Thymus (tissue), 11 donors: ENCODE results near the gene LARGE1. TPM values are rescaled to one million over a fixed set of nuclear protein-coding genes. Genes with fewer than 3 reads are reported as not detected.

ENCODE experiments used
- DNase-seq, 9 donors: peaks; one replicate each; pipeline ENCODE4 v3.0.0-alpha.2; 2013; ENCODE audit warnings: low spot score in 9 of 9, low read depth in 6 of 9, missing footprints in 1 of 9
- H3K27ac ChIP-seq, 2 donors: one replicate each; pipeline ENCODE4 v1.5.1; 2013; ENCODE audit warnings: control low read depth in 1 of 2, low read depth in 1 of 2, low read length in 1 of 2, mild to moderate bottlenecking in 1 of 2, moderate library complexity in 1 of 2
- H3K27me3 ChIP-seq, 2 donors: one replicate each; pipeline ENCODE4 v1.5.1; 2013; ENCODE audit warnings: low read length in 1 of 2; ENCODE audit not compliant: control insufficient read depth in 2 of 2, insufficient read depth in 1 of 2
- H3K36me3 ChIP-seq, 2 donors: one replicate each; pipeline ENCODE4 v1.5.1; 2013; ENCODE audit warnings: low read length in 1 of 2, mild to moderate bottlenecking in 1 of 2, moderate library complexity in 1 of 2; ENCODE audit not compliant: control insufficient read depth in 2 of 2, insufficient read depth in 2 of 2
- H3K4me1 ChIP-seq, 2 donors: one replicate each; pipeline ENCODE4 v1.5.1; 2013; ENCODE audit warnings: low read length in 2 of 2; ENCODE audit not compliant: control insufficient read depth in 2 of 2, insufficient read depth in 2 of 2
- H3K4me3 ChIP-seq, 2 donors: one replicate each; pipeline ENCODE4 v1.5.1; 2013; ENCODE audit warnings: low read length in 2 of 2, control low read depth in 1 of 2, mild to moderate bottlenecking in 1 of 2
- H3K9me3 ChIP-seq, 2 donors: one replicate each; pipeline ENCODE4 v1.5.1; 2013; ENCODE audit warnings: low read length in 1 of 2, mild to moderate bottlenecking in 1 of 2; ENCODE audit not compliant: control insufficient read depth in 2 of 2, insufficient read depth in 1 of 2
- WGBS: extraction: QIAGEN DNeasy Blood & Tissue Kit; methylation state at CpG from one replicate; pipeline ENCODE4 v1.1.7; 2013; 5-methylcytosine and 5-hydroxymethylcytosine counted together
- polyA plus RNA-seq: library from polyadenylated mRNA; stranded (reverse); fragments of 200-250 nt; gene quantifications from one replicate; pipeline ENCODE4 v1.2.3, GENCODE V29; 2013
- total RNA-seq: library from RNA; stranded (reverse); fragments of 120-200 nt; gene quantifications from one replicate; pipeline ENCODE4 v1.2.4, GENCODE V29; 2013
- donor health status: healthy.

LARGE1 gene
- total and polyA plus RNA-seq, 2 donors: 1.8 to 3.1 TPM

DNA sequence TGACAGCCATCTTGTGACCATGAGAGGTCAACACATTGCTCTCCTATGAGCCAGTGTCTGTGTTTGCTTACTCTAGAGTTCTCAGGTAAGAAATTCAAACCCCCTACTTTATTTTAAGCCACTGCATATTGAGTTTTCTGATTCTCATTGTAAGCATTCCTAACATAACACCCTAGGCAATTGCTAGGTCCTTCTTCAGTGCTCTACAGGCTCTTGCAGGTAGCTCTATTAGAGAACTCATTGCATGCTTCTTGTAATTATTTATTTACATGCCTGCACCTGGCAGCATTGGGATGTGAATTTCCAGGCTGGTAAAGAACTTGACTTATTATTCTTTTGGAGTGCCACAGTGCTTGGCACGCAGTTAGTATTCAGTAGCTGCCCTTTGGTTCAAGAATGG lies 573.3 kb downstream of the LARGE1 start:
- Histone ChIP-seq H3K36me3 (no peaks in the 10 kb centered on the region), H3K27ac (no peak overlapping the region), H3K4me1 (no peaks in the 10 kb centered on the region), H3K27me3 (no peaks in the 10 kb centered on the region), H3K4me3 (no peak overlapping the region), H3K9me3 (no peaks in the 10 kb centered on the region)
- 97% methylated on average over 1 of the region's 1 CpG for WGBS
- no peak for DNase-seq

DNA sequence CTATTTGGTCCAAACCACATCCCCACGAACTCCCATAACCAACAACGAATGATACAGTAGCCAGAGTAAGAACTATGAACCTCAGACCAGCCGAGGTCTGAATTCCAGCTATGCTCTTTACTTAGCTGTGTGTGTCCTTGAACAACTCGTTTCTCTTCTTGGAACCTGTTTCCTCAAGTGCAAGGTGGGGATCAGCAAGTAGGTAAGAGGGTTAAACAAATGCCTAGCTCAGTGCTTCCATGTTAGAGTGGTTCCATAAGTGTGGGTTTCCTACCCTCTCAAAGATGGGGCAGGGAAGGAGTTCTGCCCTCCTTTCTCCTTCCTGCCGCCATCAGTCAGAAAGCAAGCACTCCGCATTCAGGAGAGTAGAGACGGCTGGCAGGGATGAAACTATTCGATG lies 578.7 kb downstream of the LARGE1 start:
- 85% methylated on average over 8 of the region's 8 CpGs for WGBS
- no peaks in the 10 kb centered on the region for H3K4me1 ChIP-seq
- H3K4me3 ChIP-seq: no peak overlapping the region
- no peak for DNase-seq
- H3K27me3 ChIP-seq: no peaks in the 10 kb centered on the region
- H3K27ac ChIP-seq: no peak overlapping the region
- H3K9me3 ChIP-seq: no peaks in the 10 kb centered on the region
- no peaks in the 10 kb centered on the region for H3K36me3 ChIP-seq

DNA sequence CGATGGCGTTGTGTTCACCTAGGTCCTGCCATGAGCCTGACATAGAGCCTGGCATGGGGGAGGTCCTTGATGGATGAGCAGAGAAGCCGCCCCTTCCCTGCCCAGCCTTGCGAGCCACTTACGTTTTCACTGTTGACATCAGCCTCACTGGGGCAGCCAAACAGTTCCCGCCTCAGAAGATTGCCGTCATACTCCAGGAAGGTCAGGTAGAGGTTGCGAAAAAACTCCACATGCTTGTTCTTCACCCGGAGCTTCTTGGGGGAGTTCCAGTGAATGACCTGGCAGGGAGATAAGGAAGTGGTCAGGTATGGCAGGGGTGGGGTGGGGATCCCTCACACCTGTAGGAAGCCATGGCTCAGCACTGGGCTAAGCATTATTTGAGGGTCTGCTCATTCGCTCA lies 582.8 kb downstream of the LARGE1 start:
- H3K27me3 ChIP-seq: no peaks in the 10 kb centered on the region
- H3K36me3 ChIP-seq: no peaks in the 10 kb centered on the region
- 93% methylated on average over 10 of the region's 10 CpGs for WGBS
- H3K27ac ChIP-seq: no peak overlapping the region
- no peaks in the 10 kb centered on the region for H3K4me1 ChIP-seq
- no peak for DNase-seq
- no peak overlapping the region for H3K4me3 ChIP-seq
- no peaks in the 10 kb centered on the region for H3K9me3 ChIP-seq

DNA sequence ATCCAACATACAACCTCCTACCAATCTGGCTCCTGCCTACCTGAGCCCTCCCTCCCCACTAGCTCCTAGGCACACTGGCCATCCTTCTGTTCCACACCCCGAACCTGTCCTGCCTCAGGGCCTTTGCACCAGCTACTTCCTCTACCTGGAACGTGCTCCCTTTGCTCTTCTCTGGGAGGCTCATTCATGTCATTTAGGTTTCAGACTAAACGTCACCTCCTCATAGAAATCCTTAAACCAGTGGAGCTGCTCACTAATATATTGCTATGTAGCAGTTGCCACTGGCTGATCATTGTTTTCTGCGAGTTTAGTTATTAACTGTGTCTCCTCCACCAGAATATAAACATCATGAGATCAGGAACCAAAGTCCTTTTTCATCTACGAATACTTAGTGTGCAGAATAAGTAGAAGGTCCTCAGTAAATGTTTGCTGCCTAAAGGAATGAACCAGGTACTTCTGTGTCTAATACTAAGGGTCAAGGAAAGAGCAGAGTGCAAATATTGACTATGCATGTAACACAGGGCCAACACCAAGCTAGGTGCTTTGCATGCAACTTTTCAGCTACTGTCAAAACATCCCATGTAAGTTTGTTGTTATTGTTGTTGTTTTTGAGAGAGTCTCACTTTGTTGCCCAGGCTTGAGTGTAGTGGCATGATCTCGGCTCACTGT lies 584.5 kb downstream of the LARGE1 start:
- no peak overlapping the region for H3K27ac ChIP-seq
- no peak overlapping the region for H3K4me3 ChIP-seq
- 93% methylated on average over 6 of the region's 6 CpGs for WGBS
- no peak for DNase-seq
- H3K36me3 ChIP-seq: no peaks in the 10 kb centered on the region
- no peaks in the 10 kb centered on the region for H3K9me3 ChIP-seq
- H3K27me3 ChIP-seq: no peaks in the 10 kb centered on the region
- no peaks in the 10 kb centered on the region for H3K4me1 ChIP-seq

DNA sequence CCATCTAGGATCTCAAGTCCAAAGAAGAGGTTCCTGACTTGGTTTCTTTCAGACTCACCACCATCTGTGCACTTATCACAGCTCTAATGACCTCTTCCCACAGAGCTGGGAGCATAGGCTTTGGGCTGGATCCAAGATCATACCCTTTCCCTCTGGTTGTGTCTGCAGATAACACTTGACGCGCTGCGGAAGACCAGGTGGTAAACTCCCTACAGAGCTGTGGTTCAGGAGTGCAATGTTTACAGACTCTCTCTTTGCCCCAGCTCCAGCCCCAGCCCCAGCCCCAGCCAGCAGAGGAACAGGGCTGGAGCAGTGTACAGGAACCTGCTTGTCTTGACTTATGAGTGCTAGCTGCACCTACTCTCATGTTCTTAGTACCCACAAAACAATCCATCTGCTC lies 587.7 kb downstream of the LARGE1 start:
- no peak for DNase-seq
- Histone ChIP-seq H3K27ac (no peak overlapping the region), H3K4me1 (no peaks in the 10 kb centered on the region), H3K9me3 (no peaks in the 10 kb centered on the region), H3K27me3 (no peaks in the 10 kb centered on the region), H3K36me3 (no peaks in the 10 kb centered on the region), H3K4me3 (no peak overlapping the region)
- 64% methylated on average over 3 of the region's 3 CpGs for WGBS

DNA sequence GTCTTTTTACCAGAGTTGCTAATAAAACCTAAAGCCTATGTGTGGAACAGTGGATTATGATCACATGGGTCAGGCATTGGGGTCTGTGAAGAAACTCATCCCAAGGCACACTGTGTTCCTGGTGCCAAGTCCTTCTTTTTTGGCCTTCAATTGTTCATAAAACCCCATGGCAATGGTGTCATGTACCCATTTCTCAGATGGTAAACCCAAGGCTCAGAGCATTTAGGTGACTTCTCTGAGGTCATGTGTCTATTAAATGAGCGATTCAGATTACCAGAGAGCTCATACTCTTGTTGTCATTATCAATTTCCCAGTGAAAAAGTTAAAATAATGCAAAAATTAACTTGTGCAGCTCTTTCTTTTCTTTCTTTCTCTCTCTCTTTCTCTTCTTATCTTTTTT lies 589.3 kb downstream of the LARGE1 start:
- H3K27me3 ChIP-seq: no peaks in the 10 kb centered on the region
- H3K4me1 ChIP-seq: no peaks in the 10 kb centered on the region
- H3K36me3 ChIP-seq: no peaks in the 10 kb centered on the region
- no peak for DNase-seq
- no peak overlapping the region for H3K27ac ChIP-seq
- no peak overlapping the region for H3K4me3 ChIP-seq
- WGBS: 85% methylated on average over 1 of the region's 1 CpG
- H3K9me3 ChIP-seq: no peaks in the 10 kb centered on the region

DNA sequence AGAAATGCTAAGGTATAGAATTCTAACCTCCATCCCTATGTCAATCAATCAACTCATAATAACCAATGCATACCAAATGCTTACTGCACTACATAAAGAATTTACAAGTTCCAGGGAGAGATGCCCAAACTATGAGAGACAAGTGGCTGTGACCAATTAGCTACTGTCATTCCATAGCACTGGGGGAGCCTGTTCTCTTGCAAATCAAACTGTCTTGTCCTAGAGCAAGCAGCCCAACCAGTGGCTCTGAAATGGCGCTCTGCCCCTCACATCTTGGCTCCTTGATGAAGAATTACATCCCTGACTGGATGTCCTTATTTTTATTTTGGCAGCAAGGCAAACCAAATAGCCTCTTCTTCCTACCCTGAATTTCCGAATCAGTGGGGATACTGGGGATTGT lies 589.7 kb downstream of the LARGE1 start:
- DNase-seq: no peak
- H3K27ac ChIP-seq: no peak overlapping the region
- no peaks in the 10 kb centered on the region for H3K4me1 ChIP-seq
- no peak overlapping the region for H3K4me3 ChIP-seq
- no peaks in the 10 kb centered on the region for H3K9me3 ChIP-seq
- H3K36me3 ChIP-seq: no peaks in the 10 kb centered on the region
- no peaks in the 10 kb centered on the region for H3K27me3 ChIP-seq
- WGBS: 94% methylated on average over 2 of the region's 2 CpGs

DNA sequence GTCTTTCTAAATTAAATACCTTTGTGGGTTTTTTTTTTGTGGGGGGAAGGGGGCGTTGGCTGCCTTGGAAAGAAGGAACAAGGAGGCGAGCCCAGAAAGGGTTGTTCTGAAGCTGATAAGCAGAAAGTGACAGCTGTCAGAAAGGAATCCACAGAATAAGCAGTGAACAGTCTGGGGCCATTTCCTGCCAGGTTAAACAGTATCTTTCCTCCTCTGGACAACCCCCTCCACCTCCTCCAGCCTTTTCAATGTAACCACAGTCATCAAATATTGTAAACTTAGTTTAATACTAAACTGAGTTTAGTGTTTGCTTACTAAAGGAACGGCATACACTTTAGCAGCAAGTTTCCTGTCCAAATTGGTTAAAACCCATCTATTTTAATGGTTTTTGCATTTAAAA lies 590.9 kb downstream of the LARGE1 start:
- Histone ChIP-seq H3K36me3 (no peaks in the 10 kb centered on the region), H3K4me3 (no peak overlapping the region), H3K4me1 (peaks cover 0 to 3% of the 10 kb centered on the region in 2 donors), H3K27ac (no peak overlapping the region), H3K27me3 (no peaks in the 10 kb centered on the region), H3K9me3 (no peaks in the 10 kb centered on the region)
- no peak for DNase-seq
- 7% methylated on average over 3 of the region's 3 CpGs for WGBS

DNA sequence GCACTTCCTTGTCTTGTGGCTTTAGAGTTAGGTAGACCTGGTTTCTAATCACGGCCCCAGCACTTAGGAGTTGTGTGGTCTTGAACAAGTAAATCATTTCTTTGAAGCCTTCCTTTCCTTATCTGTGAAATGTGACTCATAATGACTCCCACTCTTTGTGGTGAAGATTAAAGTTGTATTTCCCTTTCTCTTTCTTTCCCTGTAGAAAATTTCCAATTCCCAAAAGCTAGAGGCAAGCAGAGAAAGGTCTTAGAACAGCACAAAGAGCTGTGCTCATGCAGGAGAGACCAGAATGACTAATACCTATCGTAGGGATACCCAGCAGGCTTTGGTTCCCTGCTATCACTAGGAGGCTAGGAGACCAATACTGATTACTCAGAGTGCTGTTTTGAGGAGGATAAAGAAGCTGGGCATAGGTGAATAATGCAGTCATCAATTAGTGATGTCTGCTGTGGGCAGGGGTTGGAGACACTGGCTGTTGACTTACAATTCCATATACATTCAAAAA lies 591.4 kb downstream of the LARGE1 start:
- Histone ChIP-seq H3K36me3 (no peaks in the 10 kb centered on the region), H3K4me1 (peaks cover 0 to 3% of the 10 kb centered on the region in 2 donors), H3K27me3 (no peaks in the 10 kb centered on the region), H3K9me3 (no peaks in the 10 kb centered on the region), H3K27ac (no peak overlapping the region), H3K4me3 (no peak overlapping the region)
- WGBS: 69% methylated on average over 2 of the region's 2 CpGs
- no peak for DNase-seq
